Loucy (cell line): ENCODE measurements around the gene SP4.

ENCODE experiments used
- EZH2phosphoT487 ChIP-seq: fragments of 200-600 bp; IDR thresholded peaks from 2 replicates; pipeline ENCODE4 v1.6.1; 2018; ENCODE audit warnings: antibody characterized with exemption, mild to moderate bottlenecking, moderate library complexity, borderline replicate concordance
- TF ChIP-seq, protein P1 (sequence below): fragments of 200-600 bp; sonication (generic); conservative IDR thresholded peaks from 2 replicates; pipeline ENCODE4 v1.5.1; 2014; ENCODE audit warnings: mild to moderate bottlenecking, antibody characterized with exemption, low read length

DNA sequence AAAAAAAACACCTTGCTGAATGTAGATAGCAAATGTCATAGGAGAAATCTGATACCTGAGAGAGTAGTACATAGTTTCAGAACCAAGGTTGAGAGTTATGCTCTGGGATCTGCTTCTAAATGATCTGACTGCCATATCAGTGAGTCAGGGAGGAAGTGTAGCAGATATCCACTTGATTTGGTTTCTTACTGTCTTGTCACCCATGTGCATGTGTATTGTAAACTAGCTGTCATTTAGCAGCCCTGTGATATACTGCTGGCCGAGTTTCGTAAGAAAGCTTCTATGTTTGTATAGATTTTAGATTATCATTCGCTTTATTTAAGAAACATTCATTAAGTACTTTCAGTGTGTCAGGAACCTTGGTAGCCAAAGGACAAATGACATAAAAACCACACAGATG is 42.0 kb downstream of the SP4 start:
- TF ChIP-seq EZH2phosphoT487 = no peak
- TF ChIP-seq, protein P1, sequence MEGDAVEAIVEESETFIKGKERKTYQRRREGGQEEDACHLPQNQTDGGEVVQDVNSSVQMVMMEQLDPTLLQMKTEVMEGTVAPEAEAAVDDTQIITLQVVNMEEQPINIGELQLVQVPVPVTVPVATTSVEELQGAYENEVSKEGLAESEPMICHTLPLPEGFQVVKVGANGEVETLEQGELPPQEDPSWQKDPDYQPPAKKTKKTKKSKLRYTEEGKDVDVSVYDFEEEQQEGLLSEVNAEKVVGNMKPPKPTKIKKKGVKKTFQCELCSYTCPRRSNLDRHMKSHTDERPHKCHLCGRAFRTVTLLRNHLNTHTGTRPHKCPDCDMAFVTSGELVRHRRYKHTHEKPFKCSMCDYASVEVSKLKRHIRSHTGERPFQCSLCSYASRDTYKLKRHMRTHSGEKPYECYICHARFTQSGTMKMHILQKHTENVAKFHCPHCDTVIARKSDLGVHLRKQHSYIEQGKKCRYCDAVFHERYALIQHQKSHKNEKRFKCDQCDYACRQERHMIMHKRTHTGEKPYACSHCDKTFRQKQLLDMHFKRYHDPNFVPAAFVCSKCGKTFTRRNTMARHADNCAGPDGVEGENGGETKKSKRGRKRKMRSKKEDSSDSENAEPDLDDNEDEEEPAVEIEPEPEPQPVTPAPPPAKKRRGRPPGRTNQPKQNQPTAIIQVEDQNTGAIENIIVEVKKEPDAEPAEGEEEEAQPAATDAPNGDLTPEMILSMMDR = no peak
